A172 (cell line): ENCODE results near the gene METRN. TPM values are rescaled to one million over a fixed set of nuclear protein-coding genes. Genes with fewer than 3 reads are reported as not detected.
"Not testable (repeated sequence)": the region's sequence is repeated elsewhere in the genome, so short reads cannot be mapped to it uniquely, and the experiment has no call there.

ENCODE experiments used
- DNase-seq: peaks from one replicate; pipeline ENCODE4 v3.0.0-alpha.2; 2015; ENCODE audit warnings: low spot score
- total RNA-seq: library from RNA; depleted of rRNA; stranded (reverse); fragments of >200 nt; shearing (Covaris generic); gene quantifications from 2 replicates; pipeline ENCODE4 v1.2.3, GENCODE V29; 2014

METRN gene
- total RNA-seq, 1 experiment from 2014 or later: 71.9 TPM

DNA sequence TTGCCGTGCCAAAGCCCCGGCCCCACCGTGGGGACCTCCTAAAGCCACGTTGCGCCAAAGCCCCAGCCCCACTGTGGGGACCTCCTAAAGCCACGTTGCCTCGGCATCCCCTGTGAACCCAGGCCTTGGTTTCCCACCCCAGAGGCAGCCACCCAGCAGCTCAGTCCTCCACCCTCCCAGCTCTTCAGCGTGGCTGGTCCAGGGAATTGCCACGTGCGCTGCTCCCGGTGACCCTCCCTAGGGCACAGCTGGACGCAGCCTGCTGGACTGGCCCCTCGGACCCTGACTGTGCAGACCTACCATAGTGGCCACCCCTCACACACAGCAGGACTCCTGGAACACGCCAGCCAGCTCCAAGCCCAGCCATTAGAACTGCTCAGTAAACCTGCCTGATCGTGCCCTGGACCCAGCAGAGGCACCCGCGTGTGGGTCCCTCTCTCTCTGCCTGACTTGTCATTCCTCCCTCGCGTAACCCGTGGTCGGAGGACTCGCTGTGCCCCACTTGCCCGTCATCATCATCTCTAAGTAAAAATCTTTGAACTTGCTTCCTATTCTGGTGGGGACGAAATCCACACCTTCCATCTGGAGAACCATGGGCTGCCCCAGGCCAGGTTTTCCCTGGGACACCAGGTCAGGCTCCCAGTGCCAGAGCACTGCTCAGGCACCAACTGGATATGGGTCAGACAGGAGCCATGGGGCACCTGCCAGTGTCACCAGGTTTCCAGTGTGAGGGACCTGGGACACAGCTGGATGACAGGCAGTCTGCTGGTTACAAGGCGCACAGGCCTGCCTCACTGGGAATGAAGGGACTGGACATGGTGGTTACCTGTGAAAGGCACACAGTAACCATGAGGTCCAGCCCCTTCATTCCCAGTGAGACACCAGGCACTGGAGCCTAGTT, 20.3 kb downstream of the METRN start:
- DNase-seq: no peak

DNA sequence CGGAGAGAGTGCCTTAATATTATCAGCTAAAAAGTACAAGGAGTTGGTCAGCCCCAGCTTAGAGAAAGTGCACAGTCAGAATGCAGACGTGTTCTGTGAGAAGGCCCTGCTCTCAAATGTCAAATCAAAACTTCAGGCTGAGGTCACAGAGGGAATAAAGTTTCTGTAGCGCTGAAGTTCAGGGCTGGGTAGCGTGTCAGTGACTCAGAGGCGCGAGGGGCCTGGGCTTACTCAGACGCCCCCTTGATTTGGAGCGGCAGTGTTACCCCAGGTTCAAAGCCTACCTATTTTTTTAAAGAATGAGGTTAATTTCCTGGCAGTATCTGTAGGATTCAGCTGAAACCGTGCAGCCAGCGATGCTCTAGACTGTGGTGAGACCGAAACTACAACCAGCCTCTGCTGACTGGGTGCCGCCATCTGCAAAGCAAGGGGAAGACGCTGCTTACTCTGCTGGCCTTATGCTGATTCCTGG, 21.1 kb downstream of the METRN start:
- no peak for DNase-seq

DNA sequence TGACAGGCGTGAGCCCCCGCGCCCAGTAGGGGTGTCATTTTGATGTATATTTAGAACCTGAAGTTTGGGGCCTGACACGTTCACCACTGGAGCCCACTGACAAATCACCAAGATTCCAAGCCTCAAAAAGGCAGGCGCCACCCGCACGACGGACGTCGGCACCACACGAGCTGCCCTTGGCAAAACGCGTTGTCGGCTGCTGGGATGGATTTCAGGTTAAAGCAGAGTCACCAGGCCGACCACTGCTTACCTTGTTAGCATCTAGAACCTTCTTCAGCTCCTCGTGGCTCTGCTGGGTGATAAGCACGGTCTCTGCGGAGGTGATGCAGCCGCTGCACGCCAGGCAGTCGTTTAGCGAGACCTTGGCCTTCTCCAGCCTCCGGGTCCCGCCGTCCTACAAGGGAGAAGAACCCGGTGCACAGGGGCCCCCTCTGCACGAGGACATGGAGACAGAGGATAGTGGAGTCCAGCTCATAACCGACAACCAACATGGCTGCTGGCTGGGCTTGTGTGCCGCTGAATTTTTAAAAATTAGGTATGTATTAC, 22.1 kb downstream of the METRN start:
- DNase-seq: no peak

DNA sequence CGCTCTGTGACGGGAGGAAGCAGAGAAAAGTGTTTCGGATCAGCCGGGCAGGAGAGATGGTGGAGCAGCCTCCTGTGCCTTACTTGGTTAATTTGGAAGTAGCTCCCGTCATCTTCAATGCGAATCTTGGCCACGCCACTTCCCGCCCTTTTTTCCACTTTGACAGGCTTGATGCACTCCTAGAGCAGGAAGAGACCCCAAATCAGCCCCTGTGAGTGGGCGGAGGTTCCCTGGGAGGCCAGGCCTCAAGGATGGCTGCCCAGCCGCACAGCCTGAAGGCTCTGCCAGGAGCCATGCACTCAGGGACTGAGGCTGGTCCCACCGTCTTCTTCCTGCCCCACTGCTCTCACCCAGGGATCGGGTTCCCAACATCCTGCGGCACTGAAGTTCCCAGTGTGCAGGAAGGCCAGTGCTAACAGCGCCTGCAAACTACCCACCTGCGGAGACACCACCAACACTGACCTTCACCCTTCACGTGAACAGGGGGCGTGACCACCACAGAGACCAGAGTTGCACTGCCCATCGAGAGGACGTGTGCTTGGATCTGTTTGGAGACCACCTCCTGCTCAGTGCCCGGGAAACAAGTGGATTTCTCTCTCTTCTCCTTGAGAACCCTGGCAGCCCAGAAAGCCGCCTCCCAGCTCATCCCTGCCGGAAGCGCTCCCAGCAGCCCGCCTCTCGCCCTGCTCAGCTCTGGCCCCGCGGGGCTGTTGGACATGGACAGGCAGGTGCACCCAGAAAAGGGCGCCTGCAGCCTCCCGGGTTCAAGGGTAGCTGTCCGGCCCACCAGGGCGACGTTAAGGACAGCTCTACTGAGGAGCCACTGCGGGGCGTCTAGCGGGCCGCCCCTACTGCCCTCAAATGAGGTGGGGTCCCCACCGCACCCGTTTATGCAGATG, 24.9 kb downstream of the METRN start:
- no peak for DNase-seq

DNA sequence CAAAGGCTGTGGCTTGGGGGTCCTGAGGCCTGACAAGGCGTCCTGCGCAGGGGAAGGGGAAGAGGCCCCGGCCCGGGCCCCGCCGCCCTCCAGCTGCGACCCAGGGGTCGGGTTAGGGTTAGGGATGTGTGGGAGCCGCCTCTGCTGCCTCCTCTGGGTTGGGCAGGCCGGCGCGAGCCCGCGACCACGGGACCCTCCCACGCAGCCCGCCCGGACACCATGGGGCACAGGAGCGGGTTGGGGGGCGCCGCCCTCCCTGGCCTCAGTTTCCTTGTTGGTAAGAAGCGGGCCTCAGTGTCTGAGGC, 25.5 kb downstream of the METRN start:
- DNase-seq: no peak

DNA sequence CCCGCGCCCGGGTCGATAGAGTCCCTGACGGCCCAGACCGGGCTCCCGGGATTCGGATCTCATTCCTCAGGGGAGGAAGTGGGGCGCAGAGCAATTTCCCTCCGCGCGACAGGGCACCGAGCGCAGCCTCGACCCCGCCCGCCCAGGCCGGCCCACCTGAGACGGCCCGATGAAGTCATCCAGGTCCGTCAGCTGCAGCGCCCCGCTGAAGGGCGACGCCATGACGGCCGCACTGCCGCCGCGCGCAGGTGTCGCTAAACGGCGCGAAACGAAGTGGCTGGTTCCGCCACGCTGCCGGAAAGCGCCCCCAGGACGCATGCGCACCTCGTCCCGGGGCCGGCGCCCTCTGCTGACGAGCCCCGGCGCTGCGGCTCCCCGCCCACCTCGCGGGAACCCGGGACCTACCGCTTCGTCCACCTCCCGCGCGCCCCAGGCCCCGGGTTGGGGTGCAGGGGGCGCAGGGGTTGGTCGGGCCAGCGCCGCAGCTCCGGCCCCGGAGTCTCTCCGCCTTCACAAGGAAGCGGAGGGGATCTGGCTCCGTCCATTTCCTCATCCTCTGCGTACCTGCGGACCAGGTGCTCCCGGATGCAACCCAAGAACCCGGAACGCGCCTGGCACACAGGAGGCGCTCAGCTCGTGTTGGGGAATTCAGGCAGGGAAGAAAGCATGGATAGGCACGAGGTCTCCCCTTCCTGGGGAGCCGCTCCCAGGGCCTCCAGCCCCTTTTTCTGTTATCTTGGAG, 26.0 kb downstream of the METRN start, which contains the start of gene CIAO3:
CIAO3 (minus strand) TSS at position 234 of the 742 bp plus-strand sequence; CDS start at position 222, 12 bp downstream.
- DNase-seq: peak; percentile 82

DNA sequence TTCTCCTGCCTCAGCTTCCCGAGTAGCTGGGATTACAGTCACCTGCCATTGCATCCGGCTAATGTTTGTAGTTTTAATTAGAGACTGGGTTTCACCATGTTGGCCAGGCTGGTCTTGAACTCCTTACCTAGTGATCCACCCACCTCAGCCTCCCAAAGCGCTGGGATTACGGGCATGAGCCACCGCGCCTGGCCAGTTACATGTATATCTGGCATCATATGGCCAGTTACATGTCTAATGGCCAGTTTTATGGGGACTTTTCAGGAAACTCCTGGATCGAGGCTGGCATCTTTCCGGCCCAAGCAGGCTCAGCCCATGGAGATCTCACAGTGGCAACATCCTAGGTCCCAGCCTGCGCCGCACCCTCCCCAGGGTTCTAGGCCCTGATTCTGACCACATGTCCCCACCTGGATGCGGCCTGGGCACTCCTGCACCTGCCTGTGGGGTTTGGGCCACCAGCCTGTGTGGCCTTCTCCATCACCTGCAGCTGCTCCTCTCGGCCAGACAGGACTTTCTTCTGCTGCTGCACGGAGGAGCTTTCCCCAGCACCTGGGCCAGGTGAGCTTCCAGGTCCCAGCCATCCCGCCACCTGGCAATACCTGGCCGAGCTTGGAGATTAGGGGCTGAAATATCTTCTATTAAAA, 27.2 kb downstream of the METRN start:
- no peak for DNase-seq

DNA sequence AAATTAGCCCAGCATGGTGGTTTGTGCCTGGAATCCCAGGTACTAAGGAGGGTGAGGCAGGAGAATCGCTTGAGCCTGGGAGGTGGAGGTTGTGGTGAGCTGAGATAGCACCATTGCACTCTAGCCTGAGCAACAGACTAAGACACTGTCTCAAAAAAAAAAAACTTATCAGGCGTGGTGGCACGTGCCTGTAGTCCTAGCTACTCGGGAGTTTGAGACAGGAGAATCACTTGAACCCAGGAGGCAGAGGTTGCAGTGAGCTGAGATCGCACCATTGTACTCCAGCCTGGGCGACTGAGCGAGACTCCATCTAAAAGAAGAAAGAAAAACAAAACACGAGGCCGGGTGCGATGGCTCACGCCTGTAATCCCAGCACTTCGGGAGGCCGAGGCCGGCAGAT, 28.0 kb downstream of the METRN start:
- DNase-seq: not testable (repeated sequence)

DNA sequence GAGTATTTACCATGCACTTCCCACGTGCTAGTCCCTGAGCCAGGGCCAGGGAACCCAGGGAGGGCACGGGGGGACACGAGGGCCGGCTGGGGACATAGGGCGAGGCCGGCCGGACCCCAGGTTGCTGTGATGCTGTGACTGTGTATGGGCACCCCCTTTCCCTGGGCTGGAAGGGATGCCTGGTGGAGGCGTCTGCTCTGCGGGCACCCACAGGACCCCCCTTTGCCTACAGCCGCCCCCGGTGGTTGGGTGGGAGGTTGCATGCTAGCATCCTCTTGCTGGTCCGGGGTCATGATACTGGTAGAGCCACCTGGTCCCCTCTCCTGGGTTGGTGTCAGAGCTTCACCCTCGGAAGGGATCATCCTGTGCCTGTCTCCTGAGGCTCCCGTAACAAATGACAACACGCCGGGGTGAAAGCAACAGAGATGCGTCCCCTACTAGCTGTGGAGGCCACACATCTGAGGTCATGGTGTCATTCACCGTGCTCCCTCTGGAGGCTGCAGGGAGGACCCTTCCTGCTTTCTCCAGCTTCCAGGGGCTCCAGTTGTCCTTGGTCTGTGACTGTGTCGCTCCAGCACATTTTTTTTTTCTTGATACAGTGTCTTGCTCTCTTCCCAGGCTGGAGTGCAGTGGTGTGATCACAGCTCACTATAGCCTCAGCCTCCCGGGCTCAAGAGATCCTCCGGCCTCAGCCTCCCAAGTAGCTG, 29.0 kb downstream of the METRN start:
- DNase-seq: no peak

DNA sequence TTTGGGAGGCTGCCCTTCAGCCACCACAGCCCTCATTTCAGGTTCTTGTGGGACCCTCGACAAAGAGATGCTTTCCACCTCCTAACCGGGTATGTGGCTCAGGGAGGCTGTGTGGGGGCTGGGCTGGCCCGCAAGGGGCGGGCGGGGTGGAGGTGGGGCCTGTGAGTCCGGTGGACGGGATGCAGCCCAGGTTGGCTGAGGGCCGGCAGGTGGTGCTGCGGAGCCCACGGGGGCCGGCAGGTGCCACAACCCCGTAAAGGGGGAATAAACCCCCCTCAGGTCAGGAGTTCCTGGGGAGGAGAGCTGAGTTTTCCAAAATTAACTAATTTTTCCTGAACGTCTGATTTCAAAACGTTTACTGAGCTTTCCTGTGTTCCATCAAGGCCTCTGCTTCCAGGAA, 30.8 kb downstream of the METRN start:
- DNase-seq: no peak

DNA sequence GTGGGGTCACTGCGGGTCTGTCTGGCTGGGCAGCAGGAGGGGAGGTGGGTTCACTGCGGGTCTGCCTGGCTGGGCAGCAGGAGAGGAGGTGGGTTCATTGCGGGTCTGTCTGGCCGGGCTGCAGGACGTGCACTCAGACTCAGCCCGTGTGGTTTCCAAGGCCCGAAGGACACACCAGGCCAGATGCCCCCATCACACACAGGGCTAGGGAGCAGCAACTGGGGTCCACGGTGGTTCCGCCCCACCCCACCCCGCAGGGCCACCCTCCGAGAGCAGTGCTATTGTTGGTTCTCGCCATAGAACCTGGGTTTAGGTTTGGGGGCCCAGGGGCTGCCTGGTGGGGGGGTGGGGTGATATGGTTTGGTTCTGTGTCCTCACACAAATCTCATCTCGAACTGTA, 31.7 kb downstream of the METRN start:
- no peak for DNase-seq

DNA sequence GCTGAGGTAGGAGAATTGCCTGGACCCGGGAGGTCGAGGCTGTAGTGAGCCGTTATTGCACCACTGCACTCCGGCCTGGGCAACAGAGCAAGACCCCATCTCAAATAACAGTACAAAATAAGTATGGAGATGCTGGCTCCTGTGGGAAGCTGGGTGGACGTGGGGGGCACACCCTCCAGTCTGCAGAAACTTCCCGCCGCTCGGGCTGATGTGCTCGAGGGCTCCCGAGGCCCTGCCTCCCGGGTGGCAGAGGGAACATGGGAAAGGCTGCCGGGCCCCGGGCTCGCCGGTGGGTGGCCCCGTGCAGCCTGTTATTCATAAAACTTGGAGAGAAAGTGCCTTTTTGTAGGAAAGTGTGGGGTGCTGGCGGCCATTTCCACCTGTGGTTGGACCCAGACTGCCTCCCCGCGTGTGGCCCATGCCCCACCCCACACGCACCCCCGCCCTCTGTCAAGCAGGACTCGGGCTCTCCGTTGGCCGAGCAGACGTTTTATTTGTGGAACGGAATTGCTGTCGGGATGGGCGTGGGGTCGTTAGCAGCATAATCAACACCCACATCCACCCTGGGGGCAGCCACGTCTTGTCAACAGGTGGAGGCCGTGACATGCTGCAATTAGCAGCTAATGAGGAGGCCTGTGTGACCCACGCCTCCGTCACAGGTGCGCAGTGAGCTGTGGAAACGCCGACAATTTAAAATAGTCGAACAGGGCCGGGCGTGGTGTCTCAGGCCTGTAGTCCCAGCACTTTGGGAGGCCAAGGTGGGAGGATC, 33.2 kb downstream of the METRN start:
- no peak for DNase-seq

DNA sequence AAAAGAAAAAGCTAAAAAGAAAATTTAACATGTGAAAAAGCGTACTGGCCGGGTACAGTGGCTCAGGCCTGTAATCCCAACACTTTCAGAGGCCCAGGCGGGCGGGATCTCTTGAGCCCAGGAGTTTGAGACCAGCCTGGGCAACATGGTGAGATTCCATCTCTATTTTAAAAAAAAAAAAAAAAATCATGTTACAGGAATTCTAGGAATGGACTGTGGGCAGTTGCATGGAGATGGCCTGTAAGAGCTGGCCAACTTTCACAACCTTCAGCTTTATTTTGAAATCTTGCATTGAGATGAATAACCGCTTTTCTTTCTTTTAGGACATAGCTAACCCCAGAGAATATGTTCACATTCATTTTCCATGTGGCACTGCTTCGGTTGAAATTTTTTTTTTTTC, 34.1 kb downstream of the METRN start:
- DNase-seq: no peak

DNA sequence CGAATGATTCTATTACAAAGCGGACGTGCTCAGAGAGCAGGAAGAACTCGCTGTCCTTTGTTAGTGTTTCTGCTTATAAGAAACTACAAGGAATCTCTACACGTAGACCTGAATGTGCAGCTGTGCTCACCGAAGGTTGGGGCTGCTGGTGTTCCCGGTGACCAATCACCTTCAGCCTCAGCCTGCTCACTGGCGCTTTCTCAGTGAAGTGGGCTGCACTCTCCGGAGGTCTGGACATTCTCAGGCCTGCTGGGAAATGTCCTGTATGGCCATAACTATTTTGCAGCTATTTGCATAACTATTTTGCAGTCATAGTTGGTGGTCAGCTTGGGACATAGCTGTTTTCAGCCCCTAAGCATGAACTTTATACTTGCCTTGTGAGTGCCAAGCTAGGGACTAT, 35.6 kb downstream of the METRN start:
- DNase-seq: no peak

DNA sequence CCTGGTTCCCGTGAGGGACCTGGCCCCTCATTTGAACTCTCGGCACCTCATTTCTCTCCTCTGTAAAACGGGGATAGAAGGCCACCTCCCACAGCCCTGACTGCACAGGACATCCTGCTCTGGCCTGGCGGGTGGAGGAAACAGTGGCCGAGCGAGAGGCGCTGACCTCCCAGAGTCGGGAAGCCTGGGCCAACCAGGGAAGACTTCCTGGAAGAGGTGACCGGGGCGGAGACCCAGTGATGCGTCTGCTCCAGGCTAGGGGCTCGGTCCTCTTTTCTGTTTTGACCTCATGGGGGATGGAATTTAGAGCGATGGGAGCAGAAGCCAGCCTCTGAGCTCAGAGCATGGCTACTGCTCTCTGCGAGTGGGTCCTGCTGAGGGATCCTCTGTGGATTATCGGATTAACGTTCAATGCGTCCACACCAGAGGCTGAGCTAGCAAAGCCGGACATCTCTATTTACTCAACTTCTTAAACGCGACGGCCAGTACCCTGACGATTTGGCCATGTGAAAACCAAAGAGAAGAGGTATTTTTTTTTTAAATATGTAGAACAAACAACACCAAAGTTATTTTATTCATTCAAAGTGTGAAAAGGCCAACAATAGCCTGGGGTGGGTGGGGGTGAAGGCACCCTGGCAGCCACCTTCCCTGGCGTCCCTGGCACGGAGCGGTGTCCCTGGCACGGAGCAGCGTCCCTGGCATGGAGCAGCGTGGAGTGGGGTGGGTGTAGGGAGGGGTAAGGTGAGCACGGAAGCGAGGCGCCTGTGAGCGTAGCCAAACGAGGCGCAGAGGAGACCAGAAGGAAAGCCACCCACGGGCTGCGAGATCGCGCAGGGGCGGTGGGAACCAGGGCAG, 36.5 kb downstream of the METRN start:
- no peak for DNase-seq

DNA sequence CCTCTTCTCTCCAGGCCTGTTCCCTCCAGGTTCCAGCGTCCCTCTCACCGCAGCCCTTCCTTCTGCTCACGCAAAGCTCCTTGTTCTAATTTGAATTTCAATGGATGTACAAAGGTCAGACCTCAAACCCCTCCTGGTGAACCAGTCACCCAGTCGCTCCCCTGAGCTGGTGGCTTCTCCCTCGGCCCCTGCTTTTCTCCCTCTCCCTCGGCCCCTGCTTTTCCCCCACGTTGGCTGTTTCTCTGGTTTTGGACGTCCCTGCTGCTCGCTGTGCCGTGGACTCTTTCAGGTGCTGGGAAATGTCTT, 37.0 kb downstream of the METRN start:
- DNase-seq: no peak

DNA sequence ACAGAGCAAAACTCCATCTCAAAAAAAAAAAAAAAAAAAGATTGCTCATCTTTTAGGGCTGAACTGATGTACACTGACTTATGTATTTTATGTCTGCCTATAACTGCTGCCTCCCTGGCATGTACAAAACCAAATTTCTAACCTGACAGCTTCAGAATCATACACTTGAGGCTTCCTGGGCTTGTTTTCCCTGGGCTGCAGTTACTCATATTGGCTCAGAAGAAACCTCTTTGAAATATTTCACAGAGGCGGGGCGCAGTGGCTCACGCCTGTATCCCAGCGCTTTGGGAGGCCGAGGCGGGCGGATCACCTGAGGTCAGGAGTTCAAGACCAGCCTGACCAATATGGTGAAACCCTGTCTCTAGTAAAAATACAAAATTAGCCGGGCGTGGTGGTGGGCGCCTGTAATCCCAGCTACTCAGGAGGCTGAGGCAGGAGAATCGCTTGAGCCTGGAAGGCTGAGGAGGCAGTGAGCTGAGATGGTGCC, 39.2 kb downstream of the METRN start:
- DNase-seq: not testable (repeated sequence)

DNA sequence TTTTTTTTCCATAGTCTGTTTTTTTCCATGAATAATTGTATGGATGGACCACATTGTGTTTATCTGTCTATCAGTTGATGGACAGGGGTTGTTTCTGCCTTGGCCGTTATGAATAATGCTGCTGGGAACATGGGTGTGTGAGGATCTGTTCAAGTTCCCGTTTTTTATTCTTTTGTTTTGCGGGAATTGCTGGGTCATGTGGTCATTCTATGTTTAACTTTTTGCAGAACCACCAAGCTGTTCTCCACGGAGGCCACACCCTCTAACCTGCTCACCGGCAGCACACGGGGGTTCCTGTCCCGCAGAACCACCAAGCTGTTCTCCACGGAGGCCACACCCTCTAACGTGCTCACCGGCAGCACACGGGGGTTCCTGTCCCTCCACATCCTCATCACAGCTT, 39.7 kb downstream of the METRN start:
- DNase-seq: no peak

DNA sequence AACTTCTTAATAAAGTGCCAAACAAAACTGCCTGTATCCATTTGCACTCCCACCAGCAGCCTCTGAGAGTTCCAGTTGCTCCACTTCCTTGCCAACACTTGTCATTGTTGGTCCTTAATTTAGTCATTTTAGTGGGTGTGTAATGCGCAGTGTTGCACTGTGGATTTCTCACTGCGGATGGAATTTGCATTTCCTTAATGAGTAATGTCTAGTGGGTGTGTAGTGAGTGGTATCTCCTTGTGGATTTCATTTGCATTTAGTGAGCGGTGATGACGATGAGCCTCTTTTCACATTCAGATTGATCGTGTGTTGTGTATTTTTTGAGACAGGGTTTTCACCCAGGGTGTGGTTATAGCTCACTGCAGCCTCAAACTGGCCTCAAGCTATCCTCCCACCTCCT, 41.5 kb downstream of the METRN start:
- no peak for DNase-seq
